Neural progenitor cell (in vitro differentiated cells): ENCODE measurements around the gene RBFOX2.

ENCODE experiments used
- CTCF ChIP-seq: fragments of 200-600 bp; sonication (generic); IDR thresholded peaks from 2 replicates; pipeline ENCODE4 v1.5.1; 2017; ENCODE audit warnings: antibody characterized with exemption, mild to moderate bottlenecking
- EZH2 ChIP-seq: fragments of 200-600 bp; sonication (generic); IDR thresholded peaks from 2 replicates; pipeline ENCODE4 v1.6.1; 2017; ENCODE audit warnings: antibody characterized with exemption, mild to moderate bottlenecking, moderate library complexity
- EZH2phosphoT487 ChIP-seq: fragments of 200-600 bp; sonication (generic); IDR thresholded peaks from 2 replicates; pipeline ENCODE4 v1.6.1; 2017; ENCODE audit warnings: antibody characterized with exemption

- TF ChIP-seq CTCF (no peak), EZH2 (no peak), EZH2phosphoT487 (no peak)
These were observed 157.9 kb downstream of the RBFOX2 start for GRCh38 chr22:35870517-35871293.
